ENCODE data around the gene ERC1. TPM values are rescaled to one million over a fixed set of nuclear protein-coding genes. Genes with fewer than 3 reads are reported as not detected.

Gene ERC1
- total RNA-seq, 4 donors from 2014 or later, result 28.5 to 71.7 (median 38.5) TPM

DNA sequence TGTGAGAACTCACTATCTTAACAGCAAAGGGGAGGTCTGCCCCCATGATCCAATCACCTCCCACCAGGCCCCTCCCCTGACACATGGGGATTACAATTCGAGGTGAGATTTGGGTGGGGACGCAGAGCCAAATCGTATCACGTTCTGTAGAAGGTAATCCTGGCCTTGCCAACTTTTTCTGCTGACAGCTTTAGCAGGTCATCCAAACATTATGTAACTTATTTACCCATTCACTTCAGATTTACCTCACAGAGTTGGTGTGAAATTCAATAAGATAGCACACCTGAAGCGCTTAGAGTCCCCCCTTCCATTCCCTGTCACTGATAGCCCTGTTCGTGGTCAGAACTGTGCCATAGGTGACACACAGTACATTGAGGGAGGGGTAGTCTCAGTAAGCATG is 384.3 kb downstream of the ERC1 start:
- H3K4me3 ChIP-seq, result no peak overlapping the region
- no peak overlapping the region for H3K27ac ChIP-seq
- 78% methylated on average over 6 of the region's 6 CpGs for WGBS
- DNase-seq (ENCODE audit: low spot score in 2 of 2), result no peak
- no peaks in the 10 kb centered on the region for H3K27me3 ChIP-seq
- no peaks in the 10 kb centered on the region for H3K9me3 ChIP-seq
- no peaks in the 10 kb centered on the region for H3K4me1 ChIP-seq
- H3K36me3 ChIP-seq, result peaks cover 5% of the 10 kb centered on the region
- TF ChIP-seq POLR2AphosphoS5 (IDR thresholded peaks at IDR 0.05), result no peak
- no peak for TF ChIP-seq EP300 (IDR thresholded peaks at IDR 0.05)
- no peak for TF ChIP-seq POLR2A (IDR thresholded peaks at IDR 0.05)
- TF ChIP-seq, protein P1, sequence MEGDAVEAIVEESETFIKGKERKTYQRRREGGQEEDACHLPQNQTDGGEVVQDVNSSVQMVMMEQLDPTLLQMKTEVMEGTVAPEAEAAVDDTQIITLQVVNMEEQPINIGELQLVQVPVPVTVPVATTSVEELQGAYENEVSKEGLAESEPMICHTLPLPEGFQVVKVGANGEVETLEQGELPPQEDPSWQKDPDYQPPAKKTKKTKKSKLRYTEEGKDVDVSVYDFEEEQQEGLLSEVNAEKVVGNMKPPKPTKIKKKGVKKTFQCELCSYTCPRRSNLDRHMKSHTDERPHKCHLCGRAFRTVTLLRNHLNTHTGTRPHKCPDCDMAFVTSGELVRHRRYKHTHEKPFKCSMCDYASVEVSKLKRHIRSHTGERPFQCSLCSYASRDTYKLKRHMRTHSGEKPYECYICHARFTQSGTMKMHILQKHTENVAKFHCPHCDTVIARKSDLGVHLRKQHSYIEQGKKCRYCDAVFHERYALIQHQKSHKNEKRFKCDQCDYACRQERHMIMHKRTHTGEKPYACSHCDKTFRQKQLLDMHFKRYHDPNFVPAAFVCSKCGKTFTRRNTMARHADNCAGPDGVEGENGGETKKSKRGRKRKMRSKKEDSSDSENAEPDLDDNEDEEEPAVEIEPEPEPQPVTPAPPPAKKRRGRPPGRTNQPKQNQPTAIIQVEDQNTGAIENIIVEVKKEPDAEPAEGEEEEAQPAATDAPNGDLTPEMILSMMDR (IDR thresholded peaks at IDR 0.05), result no peak

DNA sequence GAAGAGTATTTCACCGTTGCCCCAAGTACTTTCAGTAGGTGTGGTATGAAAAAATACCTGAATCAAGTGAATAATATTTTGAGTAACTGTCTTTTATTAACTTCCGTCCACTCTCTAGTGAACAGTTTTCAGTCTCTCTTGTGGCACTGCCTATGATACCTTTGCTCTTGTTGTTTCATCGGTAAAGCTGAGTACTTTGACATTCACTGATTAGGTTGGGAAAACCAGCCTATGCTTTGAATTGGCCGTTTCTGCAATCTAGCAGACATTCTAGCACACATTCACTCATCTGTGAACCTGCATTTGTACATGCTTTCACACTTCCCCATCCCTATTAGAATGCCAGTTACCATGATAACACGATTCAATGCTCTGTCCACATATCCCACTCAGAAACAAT is 386.1 kb downstream of the ERC1 start:
- no peaks in the 10 kb centered on the region for H3K9me3 ChIP-seq
- TF ChIP-seq POLR2AphosphoS5 (IDR thresholded peaks at IDR 0.05) (no peak), EP300 (IDR thresholded peaks at IDR 0.05) (no peak), POLR2A (IDR thresholded peaks at IDR 0.05) (no peak)
- TF ChIP-seq, protein P1 (IDR thresholded peaks at IDR 0.05), result no peak
- 94% methylated on average over 5 of the region's 5 CpGs for WGBS
- H3K4me1 ChIP-seq, result no peaks in the 10 kb centered on the region
- H3K27ac ChIP-seq, result no peak overlapping the region
- peaks cover 7% of the 10 kb centered on the region for H3K36me3 ChIP-seq
- DNase-seq (ENCODE audit: low spot score in 2 of 2), result no peak
- H3K4me3 ChIP-seq, result no peak overlapping the region
- H3K27me3 ChIP-seq, result no peaks in the 10 kb centered on the region

DNA sequence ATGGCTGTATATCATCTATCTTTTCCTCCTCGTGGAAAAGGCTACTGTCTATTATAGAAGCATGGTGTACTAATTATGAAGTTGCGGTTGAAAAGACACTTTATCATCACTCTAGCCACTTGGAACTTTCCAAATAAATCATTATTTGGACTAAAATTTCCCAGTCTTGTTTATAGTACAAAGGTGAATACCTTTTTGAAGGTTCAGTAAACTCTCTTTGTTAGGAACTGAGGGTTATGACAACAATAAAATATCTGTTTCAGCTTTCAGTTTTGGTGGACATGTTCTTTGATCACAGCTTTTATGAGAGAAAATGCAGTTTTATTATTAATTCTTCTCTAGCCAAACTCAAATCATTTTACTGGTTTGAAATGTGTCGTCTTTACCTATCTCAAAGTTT is 386.7 kb downstream of the ERC1 start:
- Histone ChIP-seq H3K4me3 (no peak overlapping the region), H3K4me1 (no peaks in the 10 kb centered on the region), H3K36me3 (peaks cover 7% of the 10 kb centered on the region), H3K27me3 (no peaks in the 10 kb centered on the region), H3K27ac (no peak overlapping the region), H3K9me3 (no peaks in the 10 kb centered on the region)
- 89% methylated on average over 3 of the region's 3 CpGs for WGBS
- TF ChIP-seq EP300 (IDR thresholded peaks at IDR 0.05) (no peak), POLR2A (IDR thresholded peaks at IDR 0.05) (no peak), POLR2AphosphoS5 (IDR thresholded peaks at IDR 0.05) (no peak)
- TF ChIP-seq, protein P1 (IDR thresholded peaks at IDR 0.05), result no peak
- DNase-seq (ENCODE audit: low spot score in 2 of 2), result no peak

DNA sequence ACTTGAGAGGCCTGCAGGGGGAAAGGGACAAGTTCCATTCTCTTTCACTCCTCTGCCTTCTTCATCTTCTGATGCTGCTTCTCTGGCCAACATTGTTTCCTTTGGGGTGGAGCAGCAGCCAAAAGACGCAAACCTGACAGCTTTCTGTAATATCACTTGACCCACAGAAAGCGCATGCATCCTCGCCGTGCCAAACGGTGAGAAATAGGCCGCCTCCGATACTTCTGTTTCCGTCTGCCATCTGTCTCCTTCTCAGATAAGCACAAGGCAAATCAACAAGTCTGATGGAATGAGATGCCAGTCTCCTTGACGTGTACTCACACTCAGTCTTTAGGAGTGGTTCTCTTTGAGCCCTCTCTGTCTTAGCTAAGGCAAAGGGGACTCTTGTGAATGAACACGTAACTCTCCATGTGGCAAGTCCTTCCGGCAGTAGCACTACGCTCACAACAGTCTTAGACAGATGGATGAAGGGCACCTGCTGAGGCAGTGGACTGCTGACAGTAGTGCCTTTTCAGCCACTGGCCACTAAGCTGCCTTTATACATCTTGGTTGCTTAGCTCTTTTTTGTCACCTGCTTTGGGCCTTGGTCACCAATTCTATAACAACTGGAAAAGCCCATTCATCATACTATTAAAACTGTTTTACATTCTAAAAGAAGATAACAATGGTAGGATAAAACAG is 389.3 kb downstream of the ERC1 start:
- 93% methylated on average over 12 of the region's 12 CpGs for WGBS
- no peak overlapping the region for H3K4me3 ChIP-seq
- H3K27me3 ChIP-seq, result no peaks in the 10 kb centered on the region
- H3K4me1 ChIP-seq, result no peaks in the 10 kb centered on the region
- H3K27ac ChIP-seq, result no peak overlapping the region
- DNase-seq (ENCODE audit: low spot score in 2 of 2), result no peak
- peaks cover 7% of the 10 kb centered on the region for H3K36me3 ChIP-seq
- TF ChIP-seq POLR2A (IDR thresholded peaks at IDR 0.05), result no peak
- no peak for TF ChIP-seq EP300 (IDR thresholded peaks at IDR 0.05)
- no peak for TF ChIP-seq POLR2AphosphoS5 (IDR thresholded peaks at IDR 0.05)
- TF ChIP-seq, protein P1 (IDR thresholded peaks at IDR 0.05), result no peak
- H3K9me3 ChIP-seq, result no peaks in the 10 kb centered on the region

DNA sequence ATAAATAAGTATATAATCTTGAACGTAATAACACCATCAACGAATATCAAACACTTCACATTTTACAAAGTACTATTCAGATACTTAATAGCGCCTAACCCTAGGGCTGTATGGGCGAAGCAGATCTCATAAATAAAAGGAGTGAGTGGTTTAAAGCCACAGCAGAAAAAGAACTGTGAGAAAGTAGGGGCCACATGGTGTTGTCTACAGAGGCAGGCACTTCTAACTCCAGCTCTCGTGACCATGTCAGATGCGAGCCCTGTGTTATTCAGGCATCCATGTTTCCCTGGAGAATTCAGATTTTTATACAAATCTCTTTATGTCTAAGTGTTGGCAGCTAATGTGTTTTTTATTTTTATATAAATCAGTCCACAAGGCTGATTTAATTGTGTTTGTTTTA is 391.1 kb downstream of the ERC1 start:
- H3K27ac ChIP-seq, result no peak overlapping the region
- H3K27me3 ChIP-seq, result no peaks in the 10 kb centered on the region
- H3K9me3 ChIP-seq, result no peaks in the 10 kb centered on the region
- TF ChIP-seq, protein P1 (IDR thresholded peaks at IDR 0.05), result no peak
- TF ChIP-seq EP300 (IDR thresholded peaks at IDR 0.05) (no peak), POLR2A (IDR thresholded peaks at IDR 0.05) (no peak), POLR2AphosphoS5 (IDR thresholded peaks at IDR 0.05) (no peak)
- peaks cover 4% of the 10 kb centered on the region for H3K36me3 ChIP-seq
- 90% methylated on average over 6 of the region's 6 CpGs for WGBS
- no peak overlapping the region for H3K4me3 ChIP-seq
- H3K4me1 ChIP-seq, result no peaks in the 10 kb centered on the region
- no peak for DNase-seq (ENCODE audit: low spot score in 2 of 2)

Measured in suprapubic skin (tissue), 4 donors.